K562 (cell line): Measurements from ENCODE around the gene ARID3A. TPM values are rescaled to one million over a fixed set of nuclear protein-coding genes. Genes with fewer than 3 reads are reported as not detected.

Experiments
- CTBP1 ChIP-seq: fragments of 450-650 bp; IDR thresholded peaks from 2 replicates; pipeline ENCODE4 v1.6.1; 2016; ENCODE audit warnings: borderline replicate concordance
- FOS ChIP-seq: IDR thresholded peaks from 3 replicates; pipeline ENCODE4 v1.6.1; 2011; ENCODE audit not compliant: insufficient read length; ENCODE audit errors: extremely low read depth
- FOXJ3 ChIP-seq: sonication (generic); formaldehyde crosslinking; IDR thresholded peaks from 2 replicates; pipeline ENCODE4 v1.4.0; 2020; ENCODE audit warnings: mild to moderate bottlenecking, missing genetic modification reagents
- HDAC3 ChIP-seq: fragments of 450-650 bp; IDR thresholded peaks from 2 replicates; pipeline ENCODE4 v1.6.1; 2018; ENCODE audit warnings: borderline replicate concordance, mild to moderate bottlenecking, moderate library complexity; ENCODE audit not compliant: partially characterized antibody
- HDAC6 ChIP-seq: IDR thresholded peaks from 2 replicates; pipeline ENCODE4 v1.6.1; 2012; ENCODE audit warnings: low read depth, mild to moderate bottlenecking, control low read depth, inconsistent platforms, low read length, moderate library complexity
- HDGF ChIP-seq: fragments of 450-650 bp; IDR thresholded peaks from 2 replicates; pipeline ENCODE4 v1.6.1; 2016
- PURB ChIP-seq: sonication (generic); formaldehyde crosslinking; IDR thresholded peaks from 2 replicates; pipeline ENCODE4 v1.9.0; 2021; ENCODE audit warnings: low read depth, mild to moderate bottlenecking, missing genetic modification reagents
- SMARCC2 ChIP-seq: fragments of 450-650 bp; IDR thresholded peaks from 2 replicates; pipeline ENCODE4 v1.6.1; 2017; ENCODE audit warnings: antibody characterized with exemption, moderate library complexity, mild to moderate bottlenecking, low read depth
- ZBTB7A ChIP-seq: IDR thresholded peaks from 2 replicates; pipeline ENCODE4 v1.6.1; 2011; ENCODE audit warnings: low read depth, mild to moderate bottlenecking, low read length, moderate library complexity, borderline replicate concordance; ENCODE audit not compliant: control insufficient read depth
- ZNF830 ChIP-seq: fragments of 250-450 bp; sonication (Bioruptor Pico); IDR thresholded peaks from 2 replicates; pipeline ENCODE4 v1.5.0; 2021; ENCODE audit warnings: mild to moderate bottlenecking
- polyA plus RNA-seq, 8 experiments: library from polyadenylated mRNA; depleted of rRNA in 4 of 8; stranded (reverse) in 5 of 8; unstranded in 3 of 8; fragments of >200 nt; fragmentation: Nextera tagmentation in 2 of 8; fragmentation: Illumina TruSeq in 1 of 8; extraction: Ambion mirVana in 2 of 8; extraction: Trizol in 1 of 8; gene quantifications; 2 replicates each; pipeline versions ENCODE4 v1.2.1 to v1.2.3, GENCODE V29; 2011 to 2014; ENCODE audit warnings: inconsistent platforms in 1 of 8, missing spikeins in 1 of 8
- total RNA-seq, 7 experiments: library from RNA; depleted of rRNA in 6 of 7; stranded (reverse); fragments of >200 nt in 6 of 7; fragmentation: Illumina TruSeq in 2 of 7; extraction: Trizol in 2 of 7; gene quantifications; 2 replicates each; pipeline versions ENCODE4 v1.2.1 to v1.2.3, GENCODE V29; 2011 to 2021; ENCODE audit warnings: low replicate concordance in 1 of 7
- TF ChIP-seq, protein P1 (sequence below): fragments of 250-450 bp; sonication (Bioruptor Pico); IDR thresholded peaks from 2 replicates; pipeline ENCODE4 v1.9.0; 2021; ENCODE audit warnings: mild to moderate bottlenecking, inconsistent platforms
- TF ChIP-seq, protein P2 (sequence below): fragments of 450-650 bp; IDR thresholded peaks from 2 replicates; pipeline ENCODE4 v1.6.1; 2016
- TF ChIP-seq, protein P3 (sequence below): sonication (generic); formaldehyde crosslinking; IDR thresholded peaks from 2 replicates; pipeline ENCODE4 v1.8.0; 2022; ENCODE audit warnings: missing genetic modification reagents, mild to moderate bottlenecking, moderate library complexity, borderline replicate concordance
- TF ChIP-seq, protein P4 (sequence below): sonication (generic); formaldehyde crosslinking; IDR thresholded peaks from 2 replicates; pipeline ENCODE4 v1.8.1; 2023; ENCODE audit warnings: mild to moderate bottlenecking, missing genetic modification reagents
- TF ChIP-seq, protein P5 (sequence below): fragments of 450-650 bp; formaldehyde crosslinking; IDR thresholded peaks from 2 replicates; pipeline ENCODE4 v1.4.0; 2020; ENCODE audit warnings: mild to moderate bottlenecking, mixed read lengths

Gene ARID3A
- total and polyA plus RNA-seq, 9 of the 15 experiments (the other 6 are each of a cell fraction or from before 2014, with no cell fraction given): 1.4 to 118 (median 31.2) TPM

- TF ChIP-seq, protein P1, sequence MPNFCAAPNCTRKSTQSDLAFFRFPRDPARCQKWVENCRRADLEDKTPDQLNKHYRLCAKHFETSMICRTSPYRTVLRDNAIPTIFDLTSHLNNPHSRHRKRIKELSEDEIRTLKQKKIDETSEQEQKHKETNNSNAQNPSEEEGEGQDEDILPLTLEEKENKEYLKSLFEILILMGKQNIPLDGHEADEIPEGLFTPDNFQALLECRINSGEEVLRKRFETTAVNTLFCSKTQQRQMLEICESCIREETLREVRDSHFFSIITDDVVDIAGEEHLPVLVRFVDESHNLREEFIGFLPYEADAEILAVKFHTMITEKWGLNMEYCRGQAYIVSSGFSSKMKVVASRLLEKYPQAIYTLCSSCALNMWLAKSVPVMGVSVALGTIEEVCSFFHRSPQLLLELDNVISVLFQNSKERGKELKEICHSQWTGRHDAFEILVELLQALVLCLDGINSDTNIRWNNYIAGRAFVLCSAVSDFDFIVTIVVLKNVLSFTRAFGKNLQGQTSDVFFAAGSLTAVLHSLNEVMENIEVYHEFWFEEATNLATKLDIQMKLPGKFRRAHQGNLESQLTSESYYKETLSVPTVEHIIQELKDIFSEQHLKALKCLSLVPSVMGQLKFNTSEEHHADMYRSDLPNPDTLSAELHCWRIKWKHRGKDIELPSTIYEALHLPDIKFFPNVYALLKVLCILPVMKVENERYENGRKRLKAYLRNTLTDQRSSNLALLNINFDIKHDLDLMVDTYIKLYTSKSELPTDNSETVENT (CRISPR knock-in tag): 0 out of 2 replicates have a peak, but pooled peaks have one; percentile 27
- TF ChIP-seq, protein P2, sequence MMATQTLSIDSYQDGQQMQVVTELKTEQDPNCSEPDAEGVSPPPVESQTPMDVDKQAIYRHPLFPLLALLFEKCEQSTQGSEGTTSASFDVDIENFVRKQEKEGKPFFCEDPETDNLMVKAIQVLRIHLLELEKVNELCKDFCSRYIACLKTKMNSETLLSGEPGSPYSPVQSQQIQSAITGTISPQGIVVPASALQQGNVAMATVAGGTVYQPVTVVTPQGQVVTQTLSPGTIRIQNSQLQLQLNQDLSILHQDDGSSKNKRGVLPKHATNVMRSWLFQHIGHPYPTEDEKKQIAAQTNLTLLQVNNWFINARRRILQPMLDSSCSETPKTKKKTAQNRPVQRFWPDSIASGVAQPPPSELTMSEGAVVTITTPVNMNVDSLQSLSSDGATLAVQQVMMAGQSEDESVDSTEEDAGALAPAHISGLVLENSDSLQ: no peak
- TF ChIP-seq HDAC3 (no peak), FOXJ3 (CRISPR knock-in tag) (no peak), ZBTB7A (peak; percentile 63; the same call in 1 of the 2 replicates), FOS (no peak), SMARCC2 (no peak), PURB (CRISPR knock-in tag) (no peak), HDGF (0 out of 2 replicates have a peak, but pooled peaks have one; percentile 57), HDAC6 (no peak), CTBP1 (no peak), ZNF830 (no peak)
- TF ChIP-seq, protein P3, sequence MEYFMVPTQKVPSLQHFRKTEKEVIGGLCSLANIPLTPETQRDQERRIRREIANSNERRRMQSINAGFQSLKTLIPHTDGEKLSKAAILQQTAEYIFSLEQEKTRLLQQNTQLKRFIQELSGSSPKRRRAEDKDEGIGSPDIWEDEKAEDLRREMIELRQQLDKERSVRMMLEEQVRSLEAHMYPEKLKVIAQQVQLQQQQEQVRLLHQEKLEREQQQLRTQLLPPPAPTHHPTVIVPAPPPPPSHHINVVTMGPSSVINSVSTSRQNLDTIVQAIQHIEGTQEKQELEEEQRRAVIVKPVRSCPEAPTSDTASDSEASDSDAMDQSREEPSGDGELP (CRISPR knock-in tag): peak; percentile 19; the same call in 1 of the 2 replicates
- TF ChIP-seq, protein P4, sequence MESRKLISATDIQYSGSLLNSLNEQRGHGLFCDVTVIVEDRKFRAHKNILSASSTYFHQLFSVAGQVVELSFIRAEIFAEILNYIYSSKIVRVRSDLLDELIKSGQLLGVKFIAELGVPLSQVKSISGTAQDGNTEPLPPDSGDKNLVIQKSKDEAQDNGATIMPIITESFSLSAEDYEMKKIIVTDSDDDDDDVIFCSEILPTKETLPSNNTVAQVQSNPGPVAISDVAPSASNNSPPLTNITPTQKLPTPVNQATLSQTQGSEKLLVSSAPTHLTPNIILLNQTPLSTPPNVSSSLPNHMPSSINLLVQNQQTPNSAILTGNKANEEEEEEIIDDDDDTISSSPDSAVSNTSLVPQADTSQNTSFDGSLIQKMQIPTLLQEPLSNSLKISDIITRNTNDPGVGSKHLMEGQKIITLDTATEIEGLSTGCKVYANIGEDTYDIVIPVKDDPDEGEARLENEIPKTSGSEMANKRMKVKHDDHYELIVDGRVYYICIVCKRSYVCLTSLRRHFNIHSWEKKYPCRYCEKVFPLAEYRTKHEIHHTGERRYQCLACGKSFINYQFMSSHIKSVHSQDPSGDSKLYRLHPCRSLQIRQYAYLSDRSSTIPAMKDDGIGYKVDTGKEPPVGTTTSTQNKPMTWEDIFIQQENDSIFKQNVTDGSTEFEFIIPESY (CRISPR knock-in tag): peak; percentile 94
- TF ChIP-seq, protein P5, sequence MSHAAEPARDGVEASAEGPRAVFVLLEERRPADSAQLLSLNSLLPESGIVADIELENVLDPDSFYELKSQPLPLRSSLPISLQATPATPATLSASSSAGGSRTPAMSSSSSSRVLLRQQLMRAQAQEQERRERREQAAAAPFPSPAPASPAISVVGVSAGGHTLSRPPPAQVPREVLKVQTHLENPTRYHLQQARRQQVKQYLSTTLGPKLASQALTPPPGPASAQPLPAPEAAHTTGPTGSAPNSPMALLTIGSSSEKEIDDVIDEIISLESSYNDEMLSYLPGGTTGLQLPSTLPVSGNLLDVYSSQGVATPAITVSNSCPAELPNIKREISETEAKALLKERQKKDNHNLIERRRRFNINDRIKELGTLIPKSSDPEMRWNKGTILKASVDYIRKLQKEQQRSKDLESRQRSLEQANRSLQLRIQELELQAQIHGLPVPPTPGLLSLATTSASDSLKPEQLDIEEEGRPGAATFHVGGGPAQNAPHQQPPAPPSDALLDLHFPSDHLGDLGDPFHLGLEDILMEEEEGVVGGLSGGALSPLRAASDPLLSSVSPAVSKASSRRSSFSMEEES (CRISPR knock-in tag): no peak
Measured at GRCh38 chr19:991932-992669, 66.3 kb downstream of the ARID3A start (continued).
